ENCODE measurements around the gene EEA1.

Gene EEA1

DNA sequence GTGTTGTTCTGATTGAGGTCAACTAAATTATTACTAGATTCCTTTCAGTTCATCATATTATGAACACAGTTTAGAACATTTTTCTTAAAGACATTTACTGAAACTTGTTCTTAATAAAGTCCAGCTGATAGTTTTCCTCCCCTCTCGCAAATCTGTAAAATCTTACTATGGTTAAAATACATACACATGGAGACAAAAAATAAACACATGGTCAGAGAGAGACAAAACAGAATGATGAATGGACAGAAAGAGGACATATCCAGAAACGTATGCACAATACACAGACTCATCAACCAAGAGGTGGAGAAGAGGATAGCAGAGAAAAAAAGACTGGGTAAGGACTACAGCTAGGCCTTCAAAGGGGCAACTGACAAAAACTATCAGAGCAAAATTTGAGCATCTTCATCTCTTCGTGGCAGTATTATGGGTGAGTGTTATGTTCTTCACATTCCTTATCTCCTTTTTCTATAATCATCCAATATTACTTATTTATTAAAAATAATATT lies 38.4 kb downstream of the EEA1 start:
- no peak overlapping the region for H3K27ac ChIP-seq (ENCODE audit: low read depth, low read length, poor library complexity, severe bottlenecking)
- TF ChIP-seq EZH2 (IDR thresholded peaks at IDR 0.05; ENCODE audit: borderline replicate concordance, low read length) (no peak), CTCF (IDR thresholded peaks at IDR 0.05; ENCODE audit: low read length) (no peak)
- no peaks in the 10 kb centered on the region for H3K4me1 ChIP-seq (ENCODE audit: insufficient read depth, low read length, severe bottlenecking)

DNA sequence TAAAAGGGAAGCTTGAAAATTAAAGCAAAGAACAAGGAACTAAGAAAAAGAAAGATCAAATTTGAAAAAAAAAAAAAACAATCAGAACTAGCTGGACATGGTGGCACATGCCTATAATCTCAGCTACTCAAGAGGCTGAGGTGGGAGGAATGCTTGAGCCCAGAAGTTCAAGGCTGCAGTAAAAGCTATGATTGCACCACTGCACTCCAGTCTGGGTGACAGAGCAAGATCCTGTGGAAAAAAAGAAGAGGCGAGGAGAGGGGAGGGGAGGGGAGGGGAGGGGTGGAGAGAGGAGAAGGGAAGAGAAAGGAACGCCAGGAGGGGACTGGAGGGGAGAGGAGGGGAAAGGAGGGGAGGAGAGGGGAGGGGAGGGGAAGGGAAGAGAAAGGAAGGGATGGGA lies 43.0 kb downstream of the EEA1 start:
- H3K4me1 ChIP-seq (ENCODE audit: insufficient read depth, low read length, severe bottlenecking) = no peaks in the 10 kb centered on the region
- no peak overlapping the region for H2AFZ ChIP-seq (ENCODE audit: low read length)
- H3K9me2 ChIP-seq (ENCODE audit: low read depth, low read length) = no peaks in the 10 kb centered on the region
- no peak overlapping the region for H3K4me2 ChIP-seq (ENCODE audit: low read length)
- peaks cover 26% of the 10 kb centered on the region; the same call in 1 of the 2 replicates for H3K36me3 ChIP-seq (ENCODE audit: insufficient read depth, low read length)
- TF ChIP-seq CTCF (IDR thresholded peaks at IDR 0.05; ENCODE audit: low read length) = no peak
- TF ChIP-seq EZH2 (IDR thresholded peaks at IDR 0.05; ENCODE audit: borderline replicate concordance, low read length) = no peak
- H3F3A ChIP-seq (ENCODE audit: insufficient read depth, low read length) = no peaks in the 10 kb centered on the region
- H3K9ac ChIP-seq (ENCODE audit: low read length) = no peak overlapping the region
- no peak overlapping the region for H3K27ac ChIP-seq (ENCODE audit: low read depth, low read length, poor library complexity, severe bottlenecking)
- H4K20me1 ChIP-seq (ENCODE audit: insufficient read depth, low read length) = no peaks in the 10 kb centered on the region
- no peaks in the 10 kb centered on the region for H3K79me2 ChIP-seq (ENCODE audit: insufficient read depth, low read length)
- no peak overlapping the region for H3K4me3 ChIP-seq (ENCODE audit: low read depth, low read length, poor library complexity, severe bottlenecking)
- no peaks in the 10 kb centered on the region for H3K9me3 ChIP-seq (ENCODE audit: low read length)
- no peaks in the 10 kb centered on the region for H3K27me3 ChIP-seq (ENCODE audit: insufficient read depth, low read length)

More for the DNA sequence above, 38.4 kb downstream of the EEA1 start:
- Histone ChIP-seq H4K20me1 (ENCODE audit: insufficient read depth, low read length) (no peaks in the 10 kb centered on the region), H3F3A (ENCODE audit: insufficient read depth, low read length) (no peaks in the 10 kb centered on the region), H3K9me2 (ENCODE audit: low read depth, low read length) (no peaks in the 10 kb centered on the region), H3K27me3 (ENCODE audit: insufficient read depth, low read length) (no peaks in the 10 kb centered on the region), H3K36me3 (ENCODE audit: insufficient read depth, low read length) (peaks cover 10% of the 10 kb centered on the region; the same call in 1 of the 2 replicates), H2AFZ (ENCODE audit: low read length) (no peak overlapping the region), H3K4me2 (ENCODE audit: low read length) (no peak overlapping the region), H3K9me3 (ENCODE audit: low read length) (no peaks in the 10 kb centered on the region), H3K9ac (ENCODE audit: low read length) (no peak overlapping the region), H3K79me2 (ENCODE audit: insufficient read depth, low read length) (no peaks in the 10 kb centered on the region), H3K4me3 (ENCODE audit: low read depth, low read length, poor library complexity, severe bottlenecking) (no peak overlapping the region)

- Histone ChIP-seq H3K9ac (ENCODE audit: low read length) (no peak overlapping the region), H3F3A (ENCODE audit: insufficient read depth, low read length) (no peaks in the 10 kb centered on the region), H3K79me2 (ENCODE audit: insufficient read depth, low read length) (no peaks in the 10 kb centered on the region; the same call in 1 of the 2 replicates), H3K27me3 (ENCODE audit: insufficient read depth, low read length) (no peaks in the 10 kb centered on the region), H3K9me3 (ENCODE audit: low read length) (no peaks in the 10 kb centered on the region), H2AFZ (ENCODE audit: low read length) (no peak overlapping the region), H3K27ac (ENCODE audit: low read depth, low read length, poor library complexity, severe bottlenecking) (no peak overlapping the region), H3K4me3 (ENCODE audit: low read depth, low read length, poor library complexity, severe bottlenecking) (no peak overlapping the region), H3K4me2 (ENCODE audit: low read length) (no peak overlapping the region), H4K20me1 (ENCODE audit: insufficient read depth, low read length) (no peaks in the 10 kb centered on the region), H3K4me1 (ENCODE audit: insufficient read depth, low read length, severe bottlenecking) (no peaks in the 10 kb centered on the region), H3K9me2 (ENCODE audit: low read depth, low read length) (no peaks in the 10 kb centered on the region), H3K36me3 (ENCODE audit: insufficient read depth, low read length) (peaks cover 17% of the 10 kb centered on the region; the same call in 1 of the 2 replicates)
- TF ChIP-seq EZH2 (IDR thresholded peaks at IDR 0.05; ENCODE audit: borderline replicate concordance, low read length) = no peak
- TF ChIP-seq CTCF (IDR thresholded peaks at IDR 0.05; ENCODE audit: low read length) = no peak
These were observed 49.3 kb downstream of the EEA1 start for GRCh38 chr12:92879698-92880322.
